Liver (tissue), 3 donors: ENCODE measurements around the gene ZNF333.

Experiments used
- EGR1 ChIP-seq, 2 donors: IDR thresholded peaks; 2 replicates each; pipeline ENCODE4 v1.6.1; 2016 to 2018; ENCODE audit warnings: antibody characterized with exemption in 2 of 2, low read depth in 2 of 2
- FOXA2 ChIP-seq: IDR thresholded peaks from 2 replicates; pipeline ENCODE4 v1.6.1; 2016; ENCODE audit warnings: antibody characterized with exemption
- YY1 ChIP-seq: IDR thresholded peaks from 2 replicates; pipeline ENCODE4 v1.6.1; 2016; ENCODE audit warnings: antibody characterized with exemption, mild to moderate bottlenecking
- TF ChIP-seq, protein P1 (sequence below): IDR thresholded peaks from 2 replicates; pipeline ENCODE4 v1.6.1; 2016; ENCODE audit warnings: antibody characterized with exemption
- TF ChIP-seq, protein P2 (sequence below): fragments of 150-350 bp; IDR thresholded peaks from 2 replicates; pipeline ENCODE4 v1.5.1; 2017; ENCODE audit warnings: improper control_type of control experiment, low read depth, low read length; ENCODE audit not compliant: missing input control
- donor health status: healthy.
- donor health status: healthy.

DNA sequence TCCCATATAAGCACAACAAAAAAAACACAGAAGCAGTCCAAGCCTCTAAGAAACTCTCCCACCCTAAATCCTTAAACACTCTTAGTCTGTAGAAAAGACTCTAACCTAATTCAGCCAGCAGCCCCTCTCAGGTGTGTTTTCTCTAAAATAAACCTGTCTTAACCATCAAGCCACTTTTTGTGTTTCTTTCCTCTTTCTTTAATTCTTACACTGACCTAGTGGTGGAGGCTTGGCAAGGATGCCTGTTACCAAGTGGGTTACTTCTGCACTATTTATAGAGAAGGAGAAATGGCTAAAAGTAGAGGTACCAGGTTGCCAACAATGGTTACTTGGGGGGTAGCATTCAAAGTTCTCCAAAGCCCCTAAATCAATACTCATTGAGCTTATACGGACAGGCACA, 43.7 kb downstream of the ZNF333 start:
- TF ChIP-seq EGR1 (IDR thresholded peaks at IDR 0.05; ENCODE audit: low read depth in 2 of 2) (no peak), YY1 (no peak), FOXA2 (no peak)
- TF ChIP-seq, protein P1, sequence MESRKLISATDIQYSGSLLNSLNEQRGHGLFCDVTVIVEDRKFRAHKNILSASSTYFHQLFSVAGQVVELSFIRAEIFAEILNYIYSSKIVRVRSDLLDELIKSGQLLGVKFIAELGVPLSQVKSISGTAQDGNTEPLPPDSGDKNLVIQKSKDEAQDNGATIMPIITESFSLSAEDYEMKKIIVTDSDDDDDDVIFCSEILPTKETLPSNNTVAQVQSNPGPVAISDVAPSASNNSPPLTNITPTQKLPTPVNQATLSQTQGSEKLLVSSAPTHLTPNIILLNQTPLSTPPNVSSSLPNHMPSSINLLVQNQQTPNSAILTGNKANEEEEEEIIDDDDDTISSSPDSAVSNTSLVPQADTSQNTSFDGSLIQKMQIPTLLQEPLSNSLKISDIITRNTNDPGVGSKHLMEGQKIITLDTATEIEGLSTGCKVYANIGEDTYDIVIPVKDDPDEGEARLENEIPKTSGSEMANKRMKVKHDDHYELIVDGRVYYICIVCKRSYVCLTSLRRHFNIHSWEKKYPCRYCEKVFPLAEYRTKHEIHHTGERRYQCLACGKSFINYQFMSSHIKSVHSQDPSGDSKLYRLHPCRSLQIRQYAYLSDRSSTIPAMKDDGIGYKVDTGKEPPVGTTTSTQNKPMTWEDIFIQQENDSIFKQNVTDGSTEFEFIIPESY: no peak
- TF ChIP-seq, protein P2, sequence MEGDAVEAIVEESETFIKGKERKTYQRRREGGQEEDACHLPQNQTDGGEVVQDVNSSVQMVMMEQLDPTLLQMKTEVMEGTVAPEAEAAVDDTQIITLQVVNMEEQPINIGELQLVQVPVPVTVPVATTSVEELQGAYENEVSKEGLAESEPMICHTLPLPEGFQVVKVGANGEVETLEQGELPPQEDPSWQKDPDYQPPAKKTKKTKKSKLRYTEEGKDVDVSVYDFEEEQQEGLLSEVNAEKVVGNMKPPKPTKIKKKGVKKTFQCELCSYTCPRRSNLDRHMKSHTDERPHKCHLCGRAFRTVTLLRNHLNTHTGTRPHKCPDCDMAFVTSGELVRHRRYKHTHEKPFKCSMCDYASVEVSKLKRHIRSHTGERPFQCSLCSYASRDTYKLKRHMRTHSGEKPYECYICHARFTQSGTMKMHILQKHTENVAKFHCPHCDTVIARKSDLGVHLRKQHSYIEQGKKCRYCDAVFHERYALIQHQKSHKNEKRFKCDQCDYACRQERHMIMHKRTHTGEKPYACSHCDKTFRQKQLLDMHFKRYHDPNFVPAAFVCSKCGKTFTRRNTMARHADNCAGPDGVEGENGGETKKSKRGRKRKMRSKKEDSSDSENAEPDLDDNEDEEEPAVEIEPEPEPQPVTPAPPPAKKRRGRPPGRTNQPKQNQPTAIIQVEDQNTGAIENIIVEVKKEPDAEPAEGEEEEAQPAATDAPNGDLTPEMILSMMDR: no peak
